HT1080 (cell line): Measurements from ENCODE around the gene LYRM2. TPM values are rescaled to one million over a fixed set of nuclear protein-coding genes. Genes with fewer than 3 reads are reported as not detected.

Source experiments
- DNase-seq: peaks from one replicate; pipeline ENCODE4 v3.0.0-alpha.2; 2015; ENCODE audit warnings: low read depth
- total RNA-seq: library from RNA; depleted of rRNA; stranded (reverse); fragments of >200 nt; shearing (Covaris generic); gene quantifications from 2 replicates; pipeline ENCODE4 v1.2.3, GENCODE V29; 2014

LYRM2 gene
- total RNA-seq, 1 experiment from 2014 or later: 24.4 TPM

GRCh38 chr6:89559487-89559886 lies 79.1 kb downstream of the LYRM2 start:
- DNase-seq: no peak

GRCh38 chr6:89555806-89556205 lies 82.7 kb downstream of the LYRM2 start:
- no peak for DNase-seq

- no peak for DNase-seq
Observed at GRCh38 chr6:89555031-89555430, 83.5 kb downstream of the LYRM2 start.

GRCh38 chr6:89554106-89554505 lies 84.4 kb downstream of the LYRM2 start:
- DNase-seq: no peak

- no peak for DNase-seq
Observed at GRCh38 chr6:89553431-89553830, 85.1 kb downstream of the LYRM2 start.

GRCh38 chr6:89547281-89547680 lies 91.3 kb downstream of the LYRM2 start:
- DNase-seq: no peak

GRCh38 chr6:89542866-89543265 lies 95.7 kb downstream of the LYRM2 start:
- DNase-seq: no peak

GRCh38 chr6:89542081-89542857 lies 96.3 kb downstream of the LYRM2 start:
- DNase-seq: no peak

- no peak for DNase-seq
Observed at GRCh38 chr6:89539779-89540178, 98.8 kb downstream of the LYRM2 start.

GRCh38 chr6:89536231-89536630 lies 102.3 kb downstream of the LYRM2 start:
- no peak for DNase-seq

- no peak for DNase-seq
Observed at GRCh38 chr6:89530982-89531381, 107.6 kb downstream of the LYRM2 start.

- no peak for DNase-seq
Observed at GRCh38 chr6:89528866-89529265, 109.7 kb downstream of the LYRM2 start.

- peak; percentile 30 for DNase-seq
Observed at GRCh38 chr6:89527634-89528033, 110.9 kb downstream of the LYRM2 start.

- DNase-seq: no peak
Observed at GRCh38 chr6:89526563-89526869, 112.0 kb downstream of the LYRM2 start.

GRCh38 chr6:89525786-89526562 lies 112.6 kb downstream of the LYRM2 start:
- no peak for DNase-seq

GRCh38 chr6:89522778-89523177 lies 115.8 kb downstream of the LYRM2 start:
- DNase-seq: no peak

GRCh38 chr6:89520736-89521135 lies 117.8 kb downstream of the LYRM2 start:
- no peak for DNase-seq

- no peak for DNase-seq
Observed at GRCh38 chr6:89518352-89519055, 120.0 kb downstream of the LYRM2 start.
